Panc1 (cell line): Measurements from ENCODE around the gene MLPH. TPM values are rescaled to one million over a fixed set of nuclear protein-coding genes. Genes with fewer than 3 reads are reported as not detected.
A peak's percentile ranks its signal among the peaks of the same experiment; 100 is the strongest.

ENCODE experiments used
- ATAC-seq: fragments of 200-7000 bp; cut with Tn5 transposase; 2 replicates; pipeline ENCODE4 v1.9.1; 2020; ENCODE audit warnings: mild to moderate bottlenecking, moderate library complexity
- BruUV-seq: library from RNA; stranded (reverse); fragments of 400-500 nt; replicated peaks from 2 replicates; lab custom pipeline; 2021; lab: Mats Ljungman, UMichigan
- CTCF ChIA-PET: fragments of 300-600 bp; sonication (Branson Sonifier 250); formaldehyde crosslinking; loops from one replicate; lab custom pipeline; 2022; ENCODE audit warnings: antibody characterized with exemption; lab: Charles Lee
- POLR2A ChIA-PET: fragments of 300-600 bp; sonication (Branson Sonifier 250); formaldehyde crosslinking; loops from one replicate; lab custom pipeline; 2022; ENCODE audit warnings: antibody characterized with exemption; lab: Charles Lee
- DNase-seq: peaks from one replicate; pipeline ENCODE4 v3.0.0-alpha.2; 2010; ENCODE audit warnings: low read depth, low spot score
- H3K27ac ChIP-seq: 2 replicates; pipeline ENCODE4 v1.5.1; 2011; ENCODE audit warnings: mild to moderate bottlenecking, low read length, inconsistent platforms
- H3K27me3 ChIP-seq: fragments of 200-500 bp; sonication (Bioruptor generic); 2 replicates; pipeline ENCODE4 v1.6.0; 2014; ENCODE audit warnings: low read length, inconsistent platforms; ENCODE audit not compliant: control insufficient read depth, insufficient read depth
- H3K36me3 ChIP-seq: fragments of 200-500 bp; sonication (Bioruptor generic); 2 replicates; pipeline ENCODE4 v1.5.1; 2014; ENCODE audit warnings: inconsistent platforms, mild to moderate bottlenecking, low read length, moderate library complexity; ENCODE audit not compliant: control insufficient read depth, insufficient read depth
- H3K4me1 ChIP-seq: 2 replicates; pipeline ENCODE4 v1.5.1; 2011; ENCODE audit warnings: inconsistent platforms, mild to moderate bottlenecking, low read length, moderate library complexity; ENCODE audit not compliant: control insufficient read depth, insufficient read depth
- H3K4me3 ChIP-seq, 2 experiments: 2 replicates each; pipeline ENCODE4 v1.5.1; 2011 to 2012; ENCODE audit warnings: low read depth in 2 of 2, low read length in 2 of 2, mild to moderate bottlenecking in 2 of 2, inconsistent platforms in 1 of 2, moderate library complexity in 1 of 2
- H3K9me3 ChIP-seq: fragments of 200-500 bp; sonication (Bioruptor generic); 2 replicates; pipeline ENCODE4 v1.5.1; 2014; ENCODE audit warnings: low read depth, mild to moderate bottlenecking, inconsistent platforms, low read length, moderate library complexity; ENCODE audit not compliant: control insufficient read depth, insufficient read depth
- CTCF ChIP-seq: fragments of 450-650 bp; IDR thresholded peaks from 2 replicates; pipeline ENCODE4 v1.5.1; 2017; ENCODE audit warnings: mild to moderate bottlenecking
- POLR2AphosphoS5 ChIP-seq: IDR thresholded peaks from 2 replicates; pipeline ENCODE4 v1.6.1; 2012; ENCODE audit warnings: mild to moderate bottlenecking, low read depth, low read length, moderate library complexity
- SIN3A ChIP-seq: IDR thresholded peaks from 2 replicates; pipeline ENCODE4 v1.6.1; 2012; ENCODE audit warnings: low read depth, mild to moderate bottlenecking, low read length, moderate library complexity, borderline replicate concordance; ENCODE audit not compliant: insufficient read depth
- TCF7L2 ChIP-seq: IDR thresholded peaks from 2 replicates; pipeline ENCODE4 v1.6.1; 2011; ENCODE audit warnings: mild to moderate bottlenecking, low read depth, low read length, inconsistent platforms
- in situ Hi-C: cut with HindIII; loops from 2 replicates; pipeline ENCODE4 v1.10.0; 2016; ENCODE audit warnings: low sequenced_read_pairs, low pct_unique_long_range_greater_than_20kb
- intact Hi-C: fragments of 100-400 bp; cut with micrococcal nuclease; formaldehyde crosslinking; loops from one replicate; pipeline ENCODE4 v1.10.0; 2022; ENCODE audit not compliant: unreplicated experiment
- total RNA-seq: library from RNA; stranded (reverse); gene quantifications from one replicate; pipeline ENCODE4 v1.2.1, GENCODE V29; 2021; ENCODE audit not compliant: unreplicated experiment
- TF ChIP-seq, protein P1 (sequence below), 2 experiments: IDR thresholded peaks; 2 replicates each; pipeline ENCODE4 v1.6.1; 2011 to 2012; ENCODE audit warnings: low read depth in 2 of 2, control low read depth in 1 of 2, low read length in 1 of 2, mild to moderate bottlenecking in 1 of 2, moderate library complexity in 1 of 2; ENCODE audit not compliant: insufficient read depth in 1 of 2

Gene MLPH
- total RNA-seq, 1 experiment from 2014 or later = 60.2 TPM

DNA sequence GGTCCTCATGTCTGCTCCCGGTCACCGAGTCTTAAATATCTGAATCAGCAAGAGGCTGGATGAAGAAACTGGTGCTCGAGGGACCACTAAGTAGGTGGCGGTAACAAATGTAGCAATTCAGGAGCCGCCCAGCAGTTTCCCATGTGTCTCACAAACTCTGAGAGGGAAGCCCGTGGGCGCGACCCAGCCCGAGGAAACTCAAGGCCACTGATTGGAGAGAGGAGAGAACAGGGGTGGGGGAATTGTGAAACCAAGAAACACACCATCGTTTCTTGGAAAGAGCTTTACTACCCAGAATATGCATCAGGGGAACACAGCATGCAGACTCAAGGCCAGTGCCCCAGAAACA, 10.8 kb downstream of the MLPH start:
- H3K27ac ChIP-seq = no peak overlapping the region
- POLR2A ChIA-PET = interaction anchor here (0.9 kb wide), 1 partner anchor 15 kb away, joined by 4 read pairs; no protein-coding TSS in a partner anchor
- intact Hi-C loops = no loop called here
- no peak for TF ChIP-seq CTCF
- no peak for TF ChIP-seq TCF7L2
- TF ChIP-seq, protein P1, sequence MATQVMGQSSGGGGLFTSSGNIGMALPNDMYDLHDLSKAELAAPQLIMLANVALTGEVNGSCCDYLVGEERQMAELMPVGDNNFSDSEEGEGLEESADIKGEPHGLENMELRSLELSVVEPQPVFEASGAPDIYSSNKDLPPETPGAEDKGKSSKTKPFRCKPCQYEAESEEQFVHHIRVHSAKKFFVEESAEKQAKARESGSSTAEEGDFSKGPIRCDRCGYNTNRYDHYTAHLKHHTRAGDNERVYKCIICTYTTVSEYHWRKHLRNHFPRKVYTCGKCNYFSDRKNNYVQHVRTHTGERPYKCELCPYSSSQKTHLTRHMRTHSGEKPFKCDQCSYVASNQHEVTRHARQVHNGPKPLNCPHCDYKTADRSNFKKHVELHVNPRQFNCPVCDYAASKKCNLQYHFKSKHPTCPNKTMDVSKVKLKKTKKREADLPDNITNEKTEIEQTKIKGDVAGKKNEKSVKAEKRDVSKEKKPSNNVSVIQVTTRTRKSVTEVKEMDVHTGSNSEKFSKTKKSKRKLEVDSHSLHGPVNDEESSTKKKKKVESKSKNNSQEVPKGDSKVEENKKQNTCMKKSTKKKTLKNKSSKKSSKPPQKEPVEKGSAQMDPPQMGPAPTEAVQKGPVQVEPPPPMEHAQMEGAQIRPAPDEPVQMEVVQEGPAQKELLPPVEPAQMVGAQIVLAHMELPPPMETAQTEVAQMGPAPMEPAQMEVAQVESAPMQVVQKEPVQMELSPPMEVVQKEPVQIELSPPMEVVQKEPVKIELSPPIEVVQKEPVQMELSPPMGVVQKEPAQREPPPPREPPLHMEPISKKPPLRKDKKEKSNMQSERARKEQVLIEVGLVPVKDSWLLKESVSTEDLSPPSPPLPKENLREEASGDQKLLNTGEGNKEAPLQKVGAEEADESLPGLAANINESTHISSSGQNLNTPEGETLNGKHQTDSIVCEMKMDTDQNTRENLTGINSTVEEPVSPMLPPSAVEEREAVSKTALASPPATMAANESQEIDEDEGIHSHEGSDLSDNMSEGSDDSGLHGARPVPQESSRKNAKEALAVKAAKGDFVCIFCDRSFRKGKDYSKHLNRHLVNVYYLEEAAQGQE (IDR thresholded peaks at IDR 0.05; ENCODE audit: insufficient read depth in 1 of 2, low read depth in 2 of 2, low read length in 1 of 2) = no peak
- TF ChIP-seq SIN3A = no peak
- no peak for TF ChIP-seq POLR2AphosphoS5
- BruUV-seq = no TSS peak
- H3K9me3 ChIP-seq = no peaks in the 10 kb centered on the region
- in situ Hi-C loops = no loop called here
- CTCF ChIA-PET = no interaction called here
- H3K4me1 ChIP-seq = peaks cover 28% of the 10 kb centered on the region
- no peaks in the 10 kb centered on the region for H3K36me3 ChIP-seq
- ATAC-seq (no peak), DNase-seq (no peak)
- H3K27me3 ChIP-seq = no peaks in the 10 kb centered on the region
- H3K4me3 ChIP-seq = no peak overlapping the region

GRCh38 chr2:237498341-237498740, 11.3 kb downstream of the MLPH start:
- intact Hi-C loops (no loop called here), in situ Hi-C loops (no loop called here)
- H3K4me1 ChIP-seq = peaks cover 30% of the 10 kb centered on the region
- ATAC-seq (no peak), DNase-seq (no peak)
- no peak for TF ChIP-seq TCF7L2
- no peak for TF ChIP-seq POLR2AphosphoS5
- no peak for TF ChIP-seq CTCF
- TF ChIP-seq, protein P1 (IDR thresholded peaks at IDR 0.05; ENCODE audit: insufficient read depth in 1 of 2, low read depth in 2 of 2, low read length in 1 of 2) = no peak
- no peak for TF ChIP-seq SIN3A
- no peaks in the 10 kb centered on the region for H3K27me3 ChIP-seq
- H3K9me3 ChIP-seq = no peaks in the 10 kb centered on the region
- CTCF ChIA-PET = no interaction called here
- BruUV-seq = no TSS peak
- POLR2A ChIA-PET = no interaction called here
- H3K36me3 ChIP-seq = no peaks in the 10 kb centered on the region
- H3K4me3 ChIP-seq = no peak overlapping the region
- H3K27ac ChIP-seq = 0 out of 2 replicates have a peak overlapping the region, but pooled peaks have one; percentile 3
